ENCODE measurements around the gene DLX4.

DLX4 gene

GRCh38 chr17:49987290-49987585 lies 18.2 kb downstream of the DLX4 start:
- DNase-seq (ENCODE audit: low spot score), result no peak

- DNase-seq (ENCODE audit: low spot score), result no peak
Observed at GRCh38 chr17:49987681-49988441, 18.9 kb downstream of the DLX4 start.

- DNase-seq (ENCODE audit: low spot score), result no peak
Observed at GRCh38 chr17:49989518-49989880, 20.5 kb downstream of the DLX4 start.

- no peak for DNase-seq (ENCODE audit: low spot score)
Observed at GRCh38 chr17:49990331-49990730, 21.3 kb downstream of the DLX4 start.

GRCh38 chr17:49990921-49991320 lies 21.9 kb downstream of the DLX4 start:
- DNase-seq (ENCODE audit: low spot score), result peak; percentile 1

- peak; percentile 2 for DNase-seq (ENCODE audit: low spot score)
Observed at GRCh38 chr17:49991409-49991808, 22.4 kb downstream of the DLX4 start.

- DNase-seq (ENCODE audit: low spot score), result peak; percentile 1
Observed at GRCh38 chr17:49992191-49992932, 23.4 kb downstream of the DLX4 start.

- DNase-seq (ENCODE audit: low spot score), result peak; percentile 1
Observed at GRCh38 chr17:49992933-49993422, 24.0 kb downstream of the DLX4 start.

GRCh38 chr17:49993423-49994060 lies 24.6 kb downstream of the DLX4 start:
- DNase-seq (ENCODE audit: low spot score), result peak; percentile 41

- peak; percentile 5 for DNase-seq (ENCODE audit: low spot score)
Observed at GRCh38 chr17:49994085-49995054, 25.4 kb downstream of the DLX4 start.

GRCh38 chr17:49995055-49995738 lies 26.2 kb downstream of the DLX4 start, which contains the start of gene DLX3:
Gene DLX3 (minus strand): TSS chr17:49995224. CDS start chr17:49994998, 226 bp downstream.
- peak; percentile 87 for DNase-seq (ENCODE audit: low spot score)

GRCh38 chr17:49996121-49996494 lies 27.1 kb downstream of the DLX4 start:
- peak; percentile 3 for DNase-seq (ENCODE audit: low spot score)

- DNase-seq (ENCODE audit: low spot score), result peak; percentile 85
Observed at GRCh38 chr17:49996495-49997300, 27.7 kb downstream of the DLX4 start.

GRCh38 chr17:49997301-49997650 lies 28.3 kb downstream of the DLX4 start:
- DNase-seq (ENCODE audit: low spot score), result peak; percentile 16

GRCh38 chr17:49997773-49998703 lies 29.0 kb downstream of the DLX4 start:
- DNase-seq (ENCODE audit: low spot score), result peak; percentile 87

GRCh38 chr17:49998836-49999511 lies 30.0 kb downstream of the DLX4 start:
- no peak for DNase-seq (ENCODE audit: low spot score)

GRCh38 chr17:50003911-50004310 lies 34.9 kb downstream of the DLX4 start:
- DNase-seq (ENCODE audit: low spot score), result no peak

- no peak for DNase-seq (ENCODE audit: low spot score)
Observed at GRCh38 chr17:50009282-50009681, 40.3 kb downstream of the DLX4 start.

- no peak for DNase-seq (ENCODE audit: low spot score)
Observed at GRCh38 chr17:50013079-50013478, 44.1 kb downstream of the DLX4 start.

All from AG08396 (cell line).